Mesendoderm (in vitro differentiated cells): ENCODE data around the gene ENDOV.
A peak's percentile ranks its signal among the peaks of the same experiment; 100 is the strongest.

Source experiments
- DNase-seq: peaks from one replicate; pipeline ENCODE4 v3.0.0; 2013
- H2AK5ac ChIP-seq: 2 replicates; pipeline ENCODE4 v1.6.1; 2013; ENCODE audit warnings: low read length, inconsistent platforms
- H2BK120ac ChIP-seq: 2 replicates; pipeline ENCODE4 v1.6.1; 2013; ENCODE audit warnings: low read depth, mild to moderate bottlenecking, low read length, moderate library complexity, mixed read lengths
- H2BK15ac ChIP-seq: replicated peaks from 2 replicates; pipeline ENCODE4 v1.6.1; 2013; ENCODE audit warnings: low read depth, mild to moderate bottlenecking, moderate library complexity
- H2BK5ac ChIP-seq: 2 replicates; pipeline ENCODE4 v1.6.1; 2013; ENCODE audit warnings: low read length, inconsistent platforms
- H3K18ac ChIP-seq: 2 replicates; pipeline ENCODE4 v1.6.1; 2013; ENCODE audit warnings: mild to moderate bottlenecking, low read length, mixed read lengths
- H3K23ac ChIP-seq: one replicate; pipeline ENCODE4 v1.6.1; 2013; ENCODE audit warnings: low read length
- H3K27ac ChIP-seq: 2 replicates; pipeline ENCODE4 v1.5.1; 2013; ENCODE audit warnings: low read depth, mild to moderate bottlenecking, inconsistent platforms, low read length, moderate library complexity
- H3K27me3 ChIP-seq: 2 replicates; pipeline ENCODE4 v1.6.1; 2013; ENCODE audit warnings: low read length, control low read depth, mild to moderate bottlenecking, inconsistent platforms; ENCODE audit not compliant: insufficient read depth, poor library complexity
- H3K36me3 ChIP-seq: 2 replicates; pipeline ENCODE4 v1.6.1; 2013; ENCODE audit warnings: low read length, inconsistent platforms; ENCODE audit not compliant: control insufficient read depth, insufficient read depth
- H3K4ac ChIP-seq: one replicate; pipeline ENCODE4 v1.6.1; 2013; ENCODE audit warnings: low read depth, mild to moderate bottlenecking, low read length, moderate library complexity
- H3K4me1 ChIP-seq: 2 replicates; pipeline ENCODE4 v1.6.1; 2013; ENCODE audit warnings: low read depth, low read length, inconsistent platforms; ENCODE audit not compliant: control insufficient read depth
- H3K4me2 ChIP-seq: 2 replicates; pipeline ENCODE4 v1.6.1; 2013; ENCODE audit warnings: low read length
- H3K4me3 ChIP-seq: 2 replicates; pipeline ENCODE4 v1.5.1; 2013; ENCODE audit warnings: mild to moderate bottlenecking, low read length
- H3K56ac ChIP-seq: one replicate; pipeline ENCODE4 v1.6.1; 2013; ENCODE audit warnings: low read length
- H3K79me1 ChIP-seq: 2 replicates; pipeline ENCODE4 v1.6.1; 2013; ENCODE audit warnings: low read length, inconsistent platforms
- H3K79me2 ChIP-seq: 2 replicates; pipeline ENCODE4 v1.6.1; 2013; ENCODE audit warnings: mild to moderate bottlenecking, low read length; ENCODE audit not compliant: control insufficient read depth, insufficient read depth
- H3K9ac ChIP-seq: 2 replicates; pipeline ENCODE4 v1.6.1; 2013; ENCODE audit warnings: low read length, inconsistent platforms
- H4K5ac ChIP-seq: one replicate; pipeline ENCODE4 v1.6.1; 2013; ENCODE audit warnings: low read length
- H4K8ac ChIP-seq: one replicate; pipeline ENCODE4 v1.6.1; 2013; ENCODE audit warnings: low read depth, mild to moderate bottlenecking, control low read depth, low read length, moderate library complexity
- WGBS: extraction: QIAGEN DNeasy Blood & Tissue Kit; methylation state at CpG from one replicate; pipeline ENCODE4 v1.1.7; 2013; ENCODE audit warnings: low lambda C conversion rate, missing lambda C conversion rate; ENCODE audit not compliant: insufficient coverage; ENCODE audit errors: extremely low coverage; 5-methylcytosine and 5-hydroxymethylcytosine counted together

The ENDOV gene

GRCh38 chr17:80413771-80414507, 1.0 kb upstream of the ENDOV start:
- WGBS, result no CpG with 5 or more reads among the region's 26 CpGs
- no peak overlapping the region for H2BK120ac ChIP-seq
- no peak overlapping the region for H2AK5ac ChIP-seq
- peak overlapping the region; percentile 93 for H3K9ac ChIP-seq
- H3K79me2 ChIP-seq, result no peaks in the 10 kb centered on the region
- no peak overlapping the region for H2BK5ac ChIP-seq
- no peak overlapping the region for H3K23ac ChIP-seq
- peak overlapping the region; percentile 98 for H3K56ac ChIP-seq
- no peak overlapping the region for H3K18ac ChIP-seq
- H4K8ac ChIP-seq, result no peak overlapping the region
- H3K27me3 ChIP-seq, result peaks cover 7% of the 10 kb centered on the region
- H3K4me2 ChIP-seq, result peak overlapping the region; percentile 98
- H2BK15ac ChIP-seq, result no peak overlapping the region
- H3K4me1 ChIP-seq, result peaks cover 2% of the 10 kb centered on the region
- no peak overlapping the region for H3K27ac ChIP-seq
- DNase-seq, result no peak
- no peak overlapping the region for H3K4ac ChIP-seq
- no peak overlapping the region for H4K5ac ChIP-seq
- no peak overlapping the region for H3K4me3 ChIP-seq
- H3K36me3 ChIP-seq, result no peaks in the 10 kb centered on the region
- H3K79me1 ChIP-seq, result peaks cover 4% of the 10 kb centered on the region

DNA sequence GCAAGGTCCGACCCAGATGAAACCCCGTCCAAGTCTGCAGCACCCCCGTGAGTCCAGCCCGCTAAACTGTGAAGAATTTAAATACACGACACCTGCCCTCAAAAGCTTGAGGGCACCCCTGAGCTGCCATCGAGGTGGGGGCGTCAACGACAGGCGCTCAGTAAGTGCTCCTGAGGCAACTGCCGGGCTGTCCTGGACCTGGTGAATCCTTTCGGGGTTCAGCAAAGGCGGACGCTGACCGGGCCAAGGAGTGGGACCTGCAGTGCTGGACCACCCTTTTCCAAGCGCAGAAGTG, 512 bp upstream of the ENDOV start:
- Histone ChIP-seq H2BK120ac (no peak overlapping the region), H3K79me2 (no peaks in the 10 kb centered on the region), H3K4me3 (peak overlapping the region; percentile 96), H2AK5ac (no peak overlapping the region), H3K4me2 (peak overlapping the region; percentile 98), H2BK15ac (no peak overlapping the region), H3K36me3 (no peaks in the 10 kb centered on the region), H4K5ac (no peak overlapping the region), H2BK5ac (no peak overlapping the region), H3K56ac (peak overlapping the region; percentile 98), H3K4ac (no peak overlapping the region), H3K27me3 (peaks cover 7% of the 10 kb centered on the region), H4K8ac (no peak overlapping the region), H3K18ac (no peak overlapping the region), H3K23ac (no peak overlapping the region), H3K4me1 (peaks cover 2% of the 10 kb centered on the region), H3K27ac (no peak overlapping the region), H3K79me1 (peaks cover 4% of the 10 kb centered on the region), H3K9ac (peak overlapping the region; percentile 93)
- DNase-seq, result no peak
- no CpG with 5 or more reads among the region's 15 CpGs for WGBS

GRCh38 chr17:80415626-80416137, 715 bp downstream of the ENDOV start:
- H3K4me1 ChIP-seq, result peaks cover 2% of the 10 kb centered on the region
- no CpG with 5 or more reads among the region's 39 CpGs for WGBS
- H3K4ac ChIP-seq, result no peak overlapping the region
- peaks cover 4% of the 10 kb centered on the region for H3K79me1 ChIP-seq
- H2AK5ac ChIP-seq, result no peak overlapping the region
- no peak overlapping the region for H2BK120ac ChIP-seq
- no peak overlapping the region for H4K5ac ChIP-seq
- H3K36me3 ChIP-seq, result no peaks in the 10 kb centered on the region
- H2BK15ac ChIP-seq, result no peak overlapping the region
- no peak overlapping the region for H3K23ac ChIP-seq
- H3K9ac ChIP-seq, result peak overlapping the region; percentile 93
- H4K8ac ChIP-seq, result no peak overlapping the region
- H3K4me3 ChIP-seq, result peak overlapping the region; percentile 96
- H3K18ac ChIP-seq, result peak overlapping the region; percentile 17
- H3K27me3 ChIP-seq, result peaks cover 7% of the 10 kb centered on the region
- no peaks in the 10 kb centered on the region for H3K79me2 ChIP-seq
- peak overlapping the region; percentile 73 for H3K4me2 ChIP-seq
- H3K56ac ChIP-seq, result peak overlapping the region; percentile 94
- DNase-seq, result no peak
- H3K27ac ChIP-seq, result peak overlapping the region; percentile 3
- H2BK5ac ChIP-seq, result peak overlapping the region; percentile 13

GRCh38 chr17:80416260-80416939, 1.4 kb downstream of the ENDOV start:
- no peak for DNase-seq
- Histone ChIP-seq H3K79me2 (no peaks in the 10 kb centered on the region), H4K8ac (no peak overlapping the region), H3K4me1 (peaks cover 2% of the 10 kb centered on the region), H3K56ac (no peak overlapping the region), H3K4me2 (no peak overlapping the region), H2AK5ac (no peak overlapping the region), H3K27ac (no peak overlapping the region), H4K5ac (no peak overlapping the region), H2BK5ac (no peak overlapping the region), H3K36me3 (no peaks in the 10 kb centered on the region), H3K23ac (no peak overlapping the region), H2BK120ac (no peak overlapping the region), H3K4ac (no peak overlapping the region), H3K79me1 (peaks cover 4% of the 10 kb centered on the region), H3K27me3 (peaks cover 7% of the 10 kb centered on the region), H3K4me3 (no peak overlapping the region), H3K18ac (no peak overlapping the region), H3K9ac (peak overlapping the region; percentile 11), H2BK15ac (no peak overlapping the region)
- no CpG with 5 or more reads among the region's 7 CpGs for WGBS

GRCh38 chr17:80416940-80417293, 1.9 kb downstream of the ENDOV start:
- Histone ChIP-seq H3K4me2 (no peak overlapping the region), H3K27me3 (peaks cover 7% of the 10 kb centered on the region), H3K79me2 (no peaks in the 10 kb centered on the region), H4K8ac (no peak overlapping the region), H2AK5ac (no peak overlapping the region), H3K79me1 (peaks cover 4% of the 10 kb centered on the region), H3K4me3 (no peak overlapping the region), H3K23ac (no peak overlapping the region), H4K5ac (no peak overlapping the region), H2BK5ac (no peak overlapping the region), H3K27ac (no peak overlapping the region), H3K56ac (no peak overlapping the region), H3K9ac (no peak overlapping the region), H3K36me3 (no peaks in the 10 kb centered on the region), H3K18ac (no peak overlapping the region), H2BK120ac (no peak overlapping the region), H3K4ac (no peak overlapping the region), H3K4me1 (peaks cover 2% of the 10 kb centered on the region), H2BK15ac (no peak overlapping the region)
- no CpG with 5 or more reads among the region's 6 CpGs for WGBS
- DNase-seq, result no peak
